Measurements from ENCODE around the gene BCAR1. TPM values are rescaled to one million over a fixed set of nuclear protein-coding genes. Genes with fewer than 3 reads are reported as not detected.

The BCAR1 gene
- total RNA-seq, 4 donors from 2014 or later: 125 to 201 (median 154) TPM

GRCh38 chr16:75262104-75262799, 10.8 kb upstream of the BCAR1 start:
- Histone ChIP-seq H3K36me3 (no peaks in the 10 kb centered on the region), H3K4me1 (peaks cover 45 to 70% (median 64%) of the 10 kb centered on the region in 4 donors), H3K9me3 (no peaks in the 10 kb centered on the region), H3K4me3 (no peak overlapping the region), H3K27me3 (no peaks in the 10 kb centered on the region), H3K27ac (peak overlapping the region; percentile 85 to 93 (median 90))
- 68 to 76% methylated on average over 5 to 14 of the region's 14 CpGs for WGBS, 2 donors (ENCODE audit: low coverage in 1 of 2)
- DNase-seq: peak; percentile 77
- intact Hi-C loops (cut with DNase I; ENCODE audit: low total_unique reads) (no loop called here), in situ Hi-C loops (cut with MboI; ENCODE audit: low pct_ligation_motif_present in 1 of 4, low pct_unique_long_range_greater_than_20kb in 1 of 4, low sequenced_read_pairs in 3 of 4) (no loop called here)
- no peak for TF ChIP-seq CTCF (IDR thresholded peaks at IDR 0.05)
- TF ChIP-seq POLR2AphosphoS5 (IDR thresholded peaks at IDR 0.05): peak in 2 of 3 donors; percentile 28 to 61
- no peak for TF ChIP-seq EP300 (IDR thresholded peaks at IDR 0.05; ENCODE audit: low read depth)
- TF ChIP-seq POLR2A (IDR thresholded peaks at IDR 0.05): no peak

GRCh38 chr16:75261590-75262078, 10.2 kb upstream of the BCAR1 start:
- no peak for DNase-seq
- H3K4me1 ChIP-seq: peaks cover 51 to 71% (median 67%) of the 10 kb centered on the region in 4 donors
- in situ Hi-C loops (cut with MboI; ENCODE audit: low pct_ligation_motif_present in 1 of 4, low pct_unique_long_range_greater_than_20kb in 1 of 4, low sequenced_read_pairs in 3 of 4): no loop called here
- no peaks in the 10 kb centered on the region for H3K27me3 ChIP-seq
- H3K9me3 ChIP-seq: no peaks in the 10 kb centered on the region
- H3K27ac ChIP-seq: peak overlapping the region; percentile 56 to 93 (median 86)
- no peaks in the 10 kb centered on the region for H3K36me3 ChIP-seq
- WGBS, 2 donors (ENCODE audit: low coverage in 1 of 2): 93% methylated on average over 3 of the region's 3 CpGs; no CpG with 5 or more reads in 1 of the 2 donors
- no peak overlapping the region for H3K4me3 ChIP-seq
- intact Hi-C loops (cut with DNase I; ENCODE audit: low total_unique reads): no loop called here
- no peak for TF ChIP-seq CTCF (IDR thresholded peaks at IDR 0.05)
- TF ChIP-seq POLR2AphosphoS5 (IDR thresholded peaks at IDR 0.05): no peak
- no peak for TF ChIP-seq EP300 (IDR thresholded peaks at IDR 0.05; ENCODE audit: low read depth)
- no peak for TF ChIP-seq POLR2A (IDR thresholded peaks at IDR 0.05)

GRCh38 chr16:75260851-75261589, 9.6 kb upstream of the BCAR1 start:
- H3K27me3 ChIP-seq: no peaks in the 10 kb centered on the region
- H3K36me3 ChIP-seq: no peaks in the 10 kb centered on the region
- H3K9me3 ChIP-seq: no peaks in the 10 kb centered on the region
- H3K4me1 ChIP-seq: peaks cover 49 to 71% (median 67%) of the 10 kb centered on the region in 4 donors
- DNase-seq: no peak
- in situ Hi-C loops (cut with MboI; ENCODE audit: low pct_ligation_motif_present in 1 of 4, low pct_unique_long_range_greater_than_20kb in 1 of 4, low sequenced_read_pairs in 3 of 4) (no loop called here), intact Hi-C loops (cut with DNase I; ENCODE audit: low total_unique reads) (no loop called here)
- TF ChIP-seq POLR2A (IDR thresholded peaks at IDR 0.05) (no peak), EP300 (IDR thresholded peaks at IDR 0.05; ENCODE audit: low read depth) (no peak), POLR2AphosphoS5 (IDR thresholded peaks at IDR 0.05) (no peak), CTCF (IDR thresholded peaks at IDR 0.05) (no peak)
- WGBS, 2 donors (ENCODE audit: low coverage in 1 of 2): 71 to 78% methylated on average over 4 to 10 of the region's 10 CpGs
- H3K4me3 ChIP-seq: no peak overlapping the region
- H3K27ac ChIP-seq: peak overlapping the region in 1 of 4 donors; percentile 87

GRCh38 chr16:75258807-75259141, 7.3 kb upstream of the BCAR1 start:
- in situ Hi-C loops (cut with MboI; ENCODE audit: low pct_ligation_motif_present in 1 of 4, low pct_unique_long_range_greater_than_20kb in 1 of 4, low sequenced_read_pairs in 3 of 4) (no loop called here), intact Hi-C loops (cut with DNase I; ENCODE audit: low total_unique reads) (no loop called here)
- Histone ChIP-seq H3K4me1 (peaks cover 47 to 79% (median 67%) of the 10 kb centered on the region in 4 donors), H3K27me3 (no peaks in the 10 kb centered on the region), H3K9me3 (no peaks in the 10 kb centered on the region), H3K27ac (no peak overlapping the region), H3K4me3 (no peak overlapping the region), H3K36me3 (no peaks in the 10 kb centered on the region)
- TF ChIP-seq EP300 (IDR thresholded peaks at IDR 0.05; ENCODE audit: low read depth) (no peak), POLR2A (IDR thresholded peaks at IDR 0.05) (no peak), POLR2AphosphoS5 (IDR thresholded peaks at IDR 0.05) (no peak)
- 81% methylated on average over 6 of the region's 6 CpGs; no CpG with 5 or more reads in 1 of the 2 donors for WGBS, 2 donors (ENCODE audit: low coverage in 1 of 2)
- no peak for DNase-seq

Measured in transverse colon (tissue), 4 donors.